HCT116 (cell line): ENCODE measurements around the gene TMPRSS13. TPM values are rescaled to one million over a fixed set of nuclear protein-coding genes. Genes with fewer than 3 reads are reported as not detected.

Experiments
- ATAC-seq: fragments of 200-7000 bp; cut with Tn5 transposase; 2 replicates; pipeline ENCODE4 v1.9.1; 2020; ENCODE audit warnings: mild to moderate bottlenecking, moderate library complexity
- BruUV-seq: library from RNA; stranded (reverse); fragments of 400-500 nt; replicated peaks from 2 replicates; lab custom pipeline; 2021; lab: Mats Ljungman, UMichigan
- CTCF ChIA-PET: fragments of 300-600 bp; sonication (Branson Sonifier 250); formaldehyde crosslinking; loops from one replicate; lab custom pipeline; 2021; ENCODE audit warnings: antibody characterized with exemption; lab: Charles Lee
- POLR2A ChIA-PET: fragments of 300-600, 350-600 bp; sonication (Branson Sonifier 250); formaldehyde crosslinking; loops from one replicate; lab custom pipeline; 2021; ENCODE audit warnings: antibody characterized with exemption; lab: Charles Lee
- RAD21 ChIA-PET, 2 experiments: fragments of 300-600 bp; sonication (Branson Sonifier 250); formaldehyde crosslinking; loops; one replicate each; lab custom pipeline; 2023; ENCODE audit warnings: low total read pairs in 2 of 2; ENCODE audit not compliant: uncharacterized antibody in 2 of 2, unreplicated experiment in 2 of 2, low non-redundant PET in 1 of 2; lab: Charles Lee
- DNase-seq: peaks from one replicate; pipeline ENCODE4 v3.0.0-alpha.2; 2010; ENCODE audit warnings: low read depth, low spot score
- H2AFZ ChIP-seq: fragments of 200-600 bp; shearing (Covaris generic), sonication (generic); 2 replicates; pipeline ENCODE4 v1.6.1; 2017; ENCODE audit warnings: low read depth, mixed run types, mixed read lengths, antibody characterized with exemption, low read length; ENCODE audit not compliant: poor library complexity, severe bottlenecking
- H3K27ac ChIP-seq: 2 replicates; pipeline ENCODE4 v1.5.1; 2012; ENCODE audit warnings: low read depth, low read length
- H3K27me3 ChIP-seq: fragments of 200-600 bp; sonication (generic); 2 replicates; pipeline ENCODE4 v1.6.1; 2016; ENCODE audit warnings: mixed run types, low read length, mixed read lengths; ENCODE audit not compliant: insufficient read depth
- H3K36me3 ChIP-seq, 2 experiments: fragments of 200-500 bp in 1 of 2; fragments of 200-600 bp in 1 of 2; sonication (Bioruptor generic) in 1 of 2; sonication (generic) in 1 of 2; 2 replicates each; pipeline versions ENCODE4 v1.5.1 to v1.6.1; 2014 to 2016; ENCODE audit warnings: low read length in 2 of 2, inconsistent platforms in 1 of 2, mixed read lengths in 1 of 2, mixed run types in 1 of 2; ENCODE audit not compliant: insufficient read depth in 2 of 2, control insufficient read depth in 1 of 2
- H3K4me1 ChIP-seq, 2 experiments: fragments of 200-600 bp in 1 of 2; sonication (generic) in 1 of 2; 2 replicates each; pipeline versions ENCODE4 v1.5.1 to v1.6.1; 2012 to 2017; ENCODE audit warnings: low read length in 2 of 2, inconsistent platforms in 1 of 2, mild to moderate bottlenecking in 1 of 2, mixed read lengths in 1 of 2, mixed run types in 1 of 2, moderate library complexity in 1 of 2; ENCODE audit not compliant: insufficient read depth in 2 of 2, control insufficient read depth in 1 of 2
- H3K4me2 ChIP-seq: fragments of 200-600 bp; sonication (generic); 2 replicates; pipeline ENCODE4 v1.6.1; 2017; ENCODE audit warnings: mixed run types, low read length, mixed read lengths
- H3K4me3 ChIP-seq, 2 experiments: fragments of 200-600 bp in 1 of 2; sonication (generic) in 1 of 2; replicated peaks in 1 of 2; 2 replicates each; pipeline ENCODE4 v1.5.1; 2011 to 2016; ENCODE audit warnings: low read length in 2 of 2, control low read depth in 1 of 2, low read depth in 1 of 2, mild to moderate bottlenecking in 1 of 2, mixed read lengths in 1 of 2, mixed run types in 1 of 2
- H3K79me2 ChIP-seq: fragments of 200-600 bp; sonication (generic); 2 replicates; pipeline ENCODE4 v1.6.1; 2017; ENCODE audit warnings: mild to moderate bottlenecking, mixed run types, low read length, moderate library complexity, mixed read lengths; ENCODE audit not compliant: insufficient read depth
- H3K9ac ChIP-seq: fragments of 200-600 bp; sonication (generic); 2 replicates; pipeline ENCODE4 v1.6.1; 2016; ENCODE audit warnings: low read length, mixed read lengths
- H3K9me2 ChIP-seq: fragments of 200-600 bp; sonication (generic), shearing (Covaris generic); 2 replicates; pipeline ENCODE4 v1.6.1; 2017; ENCODE audit warnings: mixed run types, mild to moderate bottlenecking, moderate library complexity; ENCODE audit not compliant: insufficient read depth
- H3K9me3 ChIP-seq, 2 experiments: fragments of 200-500 bp in 1 of 2; fragments of 200-600 bp in 1 of 2; sonication (Bioruptor generic) in 1 of 2; sonication (generic) in 1 of 2; 2 replicates each; pipeline ENCODE4 v1.6.1; 2014 to 2017; ENCODE audit warnings: low read length in 2 of 2, mixed read lengths in 2 of 2, inconsistent platforms in 1 of 2, low read depth in 1 of 2, mild to moderate bottlenecking in 1 of 2, mixed run types in 1 of 2, moderate library complexity in 1 of 2; ENCODE audit not compliant: control insufficient read depth in 1 of 2, insufficient read depth in 1 of 2
- H4K20me1 ChIP-seq: fragments of 200-600 bp; sonication (generic), shearing (Covaris generic); 2 replicates; pipeline ENCODE4 v1.6.1; 2017; ENCODE audit warnings: mixed run types, mild to moderate bottlenecking, moderate library complexity; ENCODE audit not compliant: insufficient read depth
- CBX3 ChIP-seq: IDR thresholded peaks from 2 replicates; pipeline ENCODE4 v1.6.1; 2012; ENCODE audit warnings: low read depth
- CEBPB ChIP-seq: IDR thresholded peaks from 2 replicates; pipeline ENCODE4 v1.6.1; 2012; ENCODE audit warnings: low read depth
- CTCF ChIP-seq, 3 experiments: fragments of 200-600 bp in 1 of 3; sonication (generic) in 1 of 3; IDR thresholded peaks in 2 of 3; conservative IDR thresholded peaks in 1 of 3; 2 replicates each; pipeline ENCODE4 v1.5.1; 2012 to 2017; ENCODE audit warnings: low read depth in 2 of 3, low read length in 2 of 3, antibody characterized with exemption in 1 of 3, borderline replicate concordance in 1 of 3, control low read depth in 1 of 3, mild to moderate bottlenecking in 1 of 3, mixed read lengths in 1 of 3, mixed run types in 1 of 3, moderate library complexity in 1 of 3; ENCODE audit not compliant: insufficient read depth in 1 of 3
- EGR1 ChIP-seq: IDR thresholded peaks from 2 replicates; pipeline ENCODE4 v1.6.1; 2012; ENCODE audit warnings: low read depth
- ELF1 ChIP-seq: IDR thresholded peaks from 2 replicates; pipeline ENCODE4 v1.6.1; 2012; ENCODE audit warnings: low read depth, borderline replicate concordance
- EZH2phosphoT487 ChIP-seq: fragments of 200-600 bp; IDR thresholded peaks from 2 replicates; pipeline ENCODE4 v1.6.1; 2018; ENCODE audit warnings: antibody characterized with exemption, borderline replicate concordance
- FOSL1 ChIP-seq: IDR thresholded peaks from 2 replicates; pipeline ENCODE4 v1.6.1; 2012; ENCODE audit warnings: low read depth
- POLR2AphosphoS5 ChIP-seq: IDR thresholded peaks from 2 replicates; pipeline ENCODE4 v1.6.1; 2011; ENCODE audit warnings: mild to moderate bottlenecking, low read depth, low read length, moderate library complexity
- RAD21 ChIP-seq: IDR thresholded peaks from 2 replicates; pipeline ENCODE4 v1.6.1; 2012; ENCODE audit warnings: low read depth, mild to moderate bottlenecking
- REST ChIP-seq: IDR thresholded peaks from 2 replicates; pipeline ENCODE4 v1.6.1; 2012; ENCODE audit warnings: low read depth
- TCF7L2 ChIP-seq: IDR thresholded peaks from 2 replicates; pipeline ENCODE4 v1.7.0; 2011; ENCODE audit warnings: borderline replicate concordance, inconsistent platforms; ENCODE audit not compliant: insufficient read depth, insufficient read length; ENCODE audit errors: extremely low read depth
- YY1 ChIP-seq: IDR thresholded peaks from 2 replicates; pipeline ENCODE4 v1.6.1; 2011; ENCODE audit warnings: low read length, low read depth, moderate library complexity, mild to moderate bottlenecking; ENCODE audit not compliant: insufficient replicate concordance; ENCODE audit errors: extremely low read depth
- ZNF274 ChIP-seq: fragments of 200-500 bp; sonication (Bioruptor generic); IDR thresholded peaks from 2 replicates; pipeline ENCODE4 v1.6.1; 2014; ENCODE audit warnings: mild to moderate bottlenecking, low read depth, low read length, inconsistent platforms
- intact Hi-C: fragments of 100-400 bp; cut with micrococcal nuclease; formaldehyde crosslinking; loops from 2 replicates; pipeline ENCODE4 v1.10.0; 2022
- total RNA-seq: library from RNA; stranded (reverse); gene quantifications from one replicate; pipeline ENCODE4 v1.2.1, GENCODE V29; 2021; ENCODE audit not compliant: unreplicated experiment
- TF ChIP-seq, protein P1 (sequence below): IDR thresholded peaks from 2 replicates; pipeline ENCODE4 v1.6.1; 2012
- TF ChIP-seq, protein P2 (sequence below): IDR thresholded peaks from 2 replicates; pipeline ENCODE4 v1.6.1; 2012
- TF ChIP-seq, protein P3 (sequence below): IDR thresholded peaks from 2 replicates; pipeline ENCODE4 v1.6.1; 2011; ENCODE audit warnings: mild to moderate bottlenecking, low read length, moderate library complexity; ENCODE audit not compliant: insufficient replicate concordance; ENCODE audit errors: extremely low read depth

The TMPRSS13 gene
- total RNA-seq, 1 experiment from 2014 or later, result 0.52 TPM

- no peaks in the 10 kb centered on the region for H3K9me3 ChIP-seq
- ChIA-PET CTCF (no interaction called here), RAD21 (no interaction called here), POLR2A (no interaction called here)
- no peaks in the 10 kb centered on the region for H4K20me1 ChIP-seq
- DNase-seq, result no peak
- H3K9ac ChIP-seq, result no peak overlapping the region
- intact Hi-C loops, result no loop called here
- H3K36me3 ChIP-seq, result no peaks in the 10 kb centered on the region
- no peak overlapping the region for H3K4me2 ChIP-seq
- H2AFZ ChIP-seq, result no peak overlapping the region
- 0 out of 4 replicates have a peak, but pooled peaks cover 0 to 2% of the 10 kb centered on the region in 2 experiments for H3K4me1 ChIP-seq
- no peak for ATAC-seq
- H3K79me2 ChIP-seq, result no peaks in the 10 kb centered on the region
- H3K27ac ChIP-seq, result no peak overlapping the region
- H3K4me3 ChIP-seq, result no peak overlapping the region
- BruUV-seq, result no TSS peak
- no peaks in the 10 kb centered on the region for H3K27me3 ChIP-seq
- no peaks in the 10 kb centered on the region for H3K9me2 ChIP-seq
- TF ChIP-seq CTCF (IDR thresholded peaks at IDR 0.05 in 2 of 3, conservative IDR thresholded peaks at IDR 0.05 in 1 of 3; ENCODE audit: borderline replicate concordance in 1 of 3, insufficient read depth in 1 of 3, low read depth in 2 of 3, low read length in 2 of 3) (no peak), EGR1 (no peak), TCF7L2 (no peak), CEBPB (no peak), FOSL1 (no peak), POLR2AphosphoS5 (no peak), ZNF274 (no peak), CBX3 (no peak), ELF1 (no peak), RAD21 (no peak), EZH2phosphoT487 (no peak), REST (no peak), YY1 (no peak)
- TF ChIP-seq, protein P1, sequence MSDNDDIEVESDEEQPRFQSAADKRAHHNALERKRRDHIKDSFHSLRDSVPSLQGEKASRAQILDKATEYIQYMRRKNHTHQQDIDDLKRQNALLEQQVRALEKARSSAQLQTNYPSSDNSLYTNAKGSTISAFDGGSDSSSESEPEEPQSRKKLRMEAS, result no peak
- TF ChIP-seq, protein P2, sequence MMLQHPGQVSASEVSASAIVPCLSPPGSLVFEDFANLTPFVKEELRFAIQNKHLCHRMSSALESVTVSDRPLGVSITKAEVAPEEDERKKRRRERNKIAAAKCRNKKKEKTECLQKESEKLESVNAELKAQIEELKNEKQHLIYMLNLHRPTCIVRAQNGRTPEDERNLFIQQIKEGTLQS, result no peak
- TF ChIP-seq, protein P3, sequence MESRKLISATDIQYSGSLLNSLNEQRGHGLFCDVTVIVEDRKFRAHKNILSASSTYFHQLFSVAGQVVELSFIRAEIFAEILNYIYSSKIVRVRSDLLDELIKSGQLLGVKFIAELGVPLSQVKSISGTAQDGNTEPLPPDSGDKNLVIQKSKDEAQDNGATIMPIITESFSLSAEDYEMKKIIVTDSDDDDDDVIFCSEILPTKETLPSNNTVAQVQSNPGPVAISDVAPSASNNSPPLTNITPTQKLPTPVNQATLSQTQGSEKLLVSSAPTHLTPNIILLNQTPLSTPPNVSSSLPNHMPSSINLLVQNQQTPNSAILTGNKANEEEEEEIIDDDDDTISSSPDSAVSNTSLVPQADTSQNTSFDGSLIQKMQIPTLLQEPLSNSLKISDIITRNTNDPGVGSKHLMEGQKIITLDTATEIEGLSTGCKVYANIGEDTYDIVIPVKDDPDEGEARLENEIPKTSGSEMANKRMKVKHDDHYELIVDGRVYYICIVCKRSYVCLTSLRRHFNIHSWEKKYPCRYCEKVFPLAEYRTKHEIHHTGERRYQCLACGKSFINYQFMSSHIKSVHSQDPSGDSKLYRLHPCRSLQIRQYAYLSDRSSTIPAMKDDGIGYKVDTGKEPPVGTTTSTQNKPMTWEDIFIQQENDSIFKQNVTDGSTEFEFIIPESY, result no peak
Measured at GRCh38 chr11:117862753-117863152, 66.4 kb downstream of the TMPRSS13 start.
